Stimulated activated CD8-positive, alpha-beta memory T cell treated with anti-CD3 and anti-CD28 coated beads, Interleukin-4, amount 100 ng/mL, for 24 hours (primary cell): ENCODE measurements around the gene ACACB.

Source experiments
- DNase-seq: peaks from one replicate; pipeline ENCODE4 v3.0.0-alpha.2; 2020; ENCODE audit warnings: low read depth

ACACB gene

GRCh38 chr12:109305547-109305946 lies 189.2 kb downstream of the ACACB start:
- DNase-seq = no peak

- no peak for DNase-seq
Measured at GRCh38 chr12:109307051-109307450, 190.7 kb downstream of the ACACB start.

- DNase-seq = no peak
Measured at GRCh38 chr12:109308534-109309380, 192.4 kb downstream of the ACACB start, which contains the start of gene FOXN4. Gene FOXN4, minus strand, starts transcription at chr12:109309284. Its CDS starts 963 bp downstream, at chr12:109308321.

GRCh38 chr12:109309381-109310246 lies 193.2 kb downstream of the ACACB start:
- no peak for DNase-seq

- DNase-seq = no peak
Measured at GRCh38 chr12:109310247-109311125, 194.1 kb downstream of the ACACB start.
